ENCODE results near the gene CMTM3. TPM values are rescaled to one million over a fixed set of nuclear protein-coding genes. Genes with fewer than 3 reads are reported as not detected.

Gene CMTM3
- total RNA-seq, 1 donor from 2014 or later: 62.4 TPM

DNA sequence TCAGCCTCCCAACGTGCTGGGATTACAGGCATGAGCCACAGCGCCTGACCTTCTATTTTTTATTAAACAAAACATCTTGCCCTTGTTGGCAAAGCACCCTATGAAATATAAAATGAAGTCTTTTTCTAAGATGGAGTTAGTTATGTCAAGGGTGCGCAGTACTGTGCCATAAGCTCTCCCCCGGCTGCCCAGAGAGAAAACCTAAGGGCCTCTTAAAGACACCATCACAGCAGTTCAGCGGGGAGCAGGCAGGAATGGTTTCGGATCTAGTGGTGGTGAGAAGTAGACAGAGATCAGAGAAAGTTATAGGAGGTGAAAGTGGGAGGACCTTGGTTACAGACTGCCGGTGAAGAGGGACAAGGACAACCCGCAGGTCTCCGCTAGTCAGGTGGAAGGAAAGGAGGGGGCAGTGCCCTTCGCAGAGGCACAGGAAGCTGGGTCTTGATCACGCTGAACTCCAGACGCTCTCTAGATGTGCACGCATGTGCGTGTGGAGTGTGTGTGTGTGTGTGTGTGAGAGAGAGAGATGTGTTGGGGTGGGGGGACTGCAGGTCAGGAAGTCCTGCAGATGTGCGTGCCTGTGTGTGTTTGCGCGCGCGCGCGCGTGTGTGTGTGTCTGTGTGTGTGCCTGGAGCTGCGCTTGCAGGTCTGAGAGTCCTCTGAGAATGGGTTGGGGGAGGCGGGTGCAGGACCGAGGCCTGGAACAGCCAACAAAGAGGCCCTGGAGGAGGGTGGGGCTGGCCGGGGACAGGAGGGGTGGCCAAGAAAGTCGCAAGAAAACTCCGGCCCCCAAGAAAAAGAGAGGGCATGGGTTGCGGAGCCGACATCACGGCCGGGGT is 748 bp upstream of the CMTM3 start:
- TF ChIP-seq EZH2 (IDR thresholded peaks at IDR 0.05; ENCODE audit: insufficient read depth, low read length): no peak
- TF ChIP-seq CTCF (IDR thresholded peaks at IDR 0.05; ENCODE audit: insufficient read depth, low read depth, low read length): no peak
- peak overlapping the region; percentile 97 for H3K4me2 ChIP-seq (ENCODE audit: low read length)
- FAIRE-seq (no peak), DNase-seq (ENCODE audit: low read depth) (peak; percentile 68)
- peaks cover 9% of the 10 kb centered on the region for H3K4me1 Mint-ChIP-seq (ENCODE audit: low read depth, unreplicated experiment)
- peak overlapping the region; percentile 88 for H3K4me3 Mint-ChIP-seq (ENCODE audit: unreplicated experiment)
- H3K9ac ChIP-seq (ENCODE audit: low read length): peak overlapping the region; percentile 87
- H3K4me1 ChIP-seq (ENCODE audit: insufficient read depth, low read length): peaks cover 26% of the 10 kb centered on the region
- H3K36me3 Mint-ChIP-seq (ENCODE audit: low read depth, unreplicated experiment): peaks cover 2% of the 10 kb centered on the region
- peaks cover 12% of the 10 kb centered on the region for H3K27me3 Mint-ChIP-seq (ENCODE audit: low read depth, unreplicated experiment)
- no peaks in the 10 kb centered on the region for H3K9me3 Mint-ChIP-seq (ENCODE audit: unreplicated experiment)
- H3K79me2 ChIP-seq (ENCODE audit: insufficient read depth, low read length): peaks cover 32% of the 10 kb centered on the region
- H4K20me1 ChIP-seq (ENCODE audit: insufficient read depth, low read length): peaks cover 30% of the 10 kb centered on the region
- H3K36me3 ChIP-seq (ENCODE audit: insufficient read depth, low read length): no peaks in the 10 kb centered on the region
- H3K27me3 ChIP-seq (ENCODE audit: insufficient read depth, low read length): no peaks in the 10 kb centered on the region
- peak overlapping the region; percentile 74 for H3K4me3 ChIP-seq (ENCODE audit: insufficient read depth, low read depth, low read length)
- no peak overlapping the region for H3K27ac ChIP-seq (ENCODE audit: low read depth, low read length)
- peaks cover 4% of the 10 kb centered on the region for H3K9me3 ChIP-seq (ENCODE audit: insufficient read depth, low read depth, low read length)
- peak overlapping the region; percentile 84 for H3K27ac Mint-ChIP-seq (ENCODE audit: unreplicated experiment)
- H2AFZ ChIP-seq (ENCODE audit: low read depth, low read length): peak overlapping the region; percentile 87

DNA sequence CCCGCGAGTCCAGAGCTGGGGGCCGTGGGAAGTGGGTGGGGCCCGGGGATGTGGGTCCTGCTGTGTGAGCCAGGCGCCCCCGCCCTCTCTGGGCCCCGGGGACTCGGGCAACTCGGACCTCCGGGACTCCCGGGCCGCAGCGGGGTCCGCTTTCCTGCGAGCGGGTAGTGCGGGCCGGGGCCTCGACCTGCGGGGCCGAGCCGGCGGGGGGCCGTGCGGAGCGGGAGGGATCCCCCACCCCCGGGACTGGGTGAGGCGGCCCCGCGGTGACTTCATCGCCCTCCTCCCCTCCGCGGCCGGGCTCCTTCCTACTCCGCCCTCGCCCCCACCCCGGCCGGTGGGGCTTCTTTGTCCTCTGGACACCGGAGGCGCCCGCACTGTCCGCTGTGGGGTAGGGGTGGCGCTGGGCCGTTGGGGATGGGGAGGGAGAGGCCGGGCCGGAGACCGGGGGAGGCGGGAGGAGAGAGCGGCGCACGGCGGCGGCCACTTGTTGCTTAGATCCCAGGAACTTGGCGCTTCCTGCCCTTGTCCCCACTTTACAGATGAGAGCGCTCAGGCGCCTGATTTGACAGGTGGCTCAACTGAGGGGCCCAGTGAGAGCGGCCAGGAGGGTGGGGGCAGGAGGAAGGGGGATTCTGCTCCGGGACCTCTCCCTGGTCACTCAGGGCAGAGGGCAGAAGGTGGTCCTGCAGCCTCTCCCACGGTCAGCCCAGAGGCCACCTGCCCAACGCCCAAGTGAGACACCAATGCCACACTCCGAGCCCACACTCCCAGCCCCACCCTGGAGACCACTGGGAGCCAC is 874 bp downstream of the CMTM3 start:
- H3K4me1 Mint-ChIP-seq (ENCODE audit: low read depth, unreplicated experiment): peaks cover 12% of the 10 kb centered on the region
- peaks cover 5% of the 10 kb centered on the region for H3K27me3 Mint-ChIP-seq (ENCODE audit: low read depth, unreplicated experiment)
- Histone ChIP-seq H3K9ac (ENCODE audit: low read length) (peak overlapping the region; percentile 87), H3K36me3 (ENCODE audit: insufficient read depth, low read length) (peaks cover 9% of the 10 kb centered on the region), H3K4me2 (ENCODE audit: low read length) (peak overlapping the region; percentile 97), H3K4me1 (ENCODE audit: insufficient read depth, low read length) (peaks cover 32% of the 10 kb centered on the region), H3K27ac (ENCODE audit: low read depth, low read length) (peak overlapping the region; percentile 65), H3K27me3 (ENCODE audit: insufficient read depth, low read length) (no peaks in the 10 kb centered on the region), H4K20me1 (ENCODE audit: insufficient read depth, low read length) (peaks cover 46% of the 10 kb centered on the region), H3K79me2 (ENCODE audit: insufficient read depth, low read length) (peaks cover 48% of the 10 kb centered on the region), H3K4me3 (ENCODE audit: insufficient read depth, low read depth, low read length) (peak overlapping the region; percentile 63), H3K9me3 (ENCODE audit: insufficient read depth, low read depth, low read length) (peaks cover 4% of the 10 kb centered on the region), H2AFZ (ENCODE audit: low read depth, low read length) (peak overlapping the region; percentile 41)
- FAIRE-seq (no peak), DNase-seq (ENCODE audit: low read depth) (peak; percentile 34)
- no peak overlapping the region for H3K27ac Mint-ChIP-seq (ENCODE audit: unreplicated experiment)
- peaks cover 7% of the 10 kb centered on the region for H3K36me3 Mint-ChIP-seq (ENCODE audit: low read depth, unreplicated experiment)
- no peaks in the 10 kb centered on the region for H3K9me3 Mint-ChIP-seq (ENCODE audit: unreplicated experiment)
- TF ChIP-seq CTCF (IDR thresholded peaks at IDR 0.05; ENCODE audit: insufficient read depth, low read depth, low read length): no peak
- no peak for TF ChIP-seq EZH2 (IDR thresholded peaks at IDR 0.05; ENCODE audit: insufficient read depth, low read length)
- H3K4me3 Mint-ChIP-seq (ENCODE audit: unreplicated experiment): peak overlapping the region; percentile 83

Data from astrocyte (in vitro differentiated cells and primary cell).